T-helper 1 cell treated with Interleukin-12 subunit alpha and Interleukin-12 subunit beta and Interleukin-4 antibody, amounts not matched to agents 30 ng/mL and 1 ng/mL, for 36 hours (primary cell): ENCODE results near the gene UBE2E2. TPM values are rescaled to one million over a fixed set of nuclear protein-coding genes. Genes with fewer than 3 reads are reported as not detected.

ENCODE experiments used
- intact Hi-C: fragments of 100-400 bp; cut with micrococcal nuclease; formaldehyde crosslinking; loops from one replicate; pipeline ENCODE4 v1.15.1; 2024
- total RNA-seq: library from RNA; stranded (reverse); gene quantifications from 2 replicates; pipeline ENCODE4 v1.2.3, GENCODE V29; 2022

Gene UBE2E2
- total RNA-seq, 1 donor from 2014 or later, result 3.9 TPM

- intact Hi-C loops, result no loop called here
Observed at GRCh38 chr3:23508464-23508863, 305.3 kb downstream of the UBE2E2 start.

GRCh38 chr3:23518441-23518840 is 315.3 kb downstream of the UBE2E2 start:
- intact Hi-C loops, result no loop called here

- intact Hi-C loops, result no loop called here
Observed at GRCh38 chr3:23519314-23520208, 316.4 kb downstream of the UBE2E2 start.

- intact Hi-C loops, result no loop called here
Observed at GRCh38 chr3:23527326-23527725, 324.2 kb downstream of the UBE2E2 start.

GRCh38 chr3:23533596-23533995 is 330.5 kb downstream of the UBE2E2 start:
- intact Hi-C loops, result no loop called here

GRCh38 chr3:23533996-23534395 is 330.9 kb downstream of the UBE2E2 start:
- intact Hi-C loops, result no loop called here

- intact Hi-C loops, result no loop called here
Observed at GRCh38 chr3:23537101-23537551, 334.0 kb downstream of the UBE2E2 start.

- intact Hi-C loops, result no loop called here
Observed at GRCh38 chr3:23539185-23539584, 336.1 kb downstream of the UBE2E2 start.

GRCh38 chr3:23540600-23540999 is 337.5 kb downstream of the UBE2E2 start:
- intact Hi-C loops, result no loop called here

- intact Hi-C loops, result no loop called here
Observed at GRCh38 chr3:23542079-23542478, 339.0 kb downstream of the UBE2E2 start.

- intact Hi-C loops, result no loop called here
Observed at GRCh38 chr3:23546181-23546580, 343.1 kb downstream of the UBE2E2 start.

- intact Hi-C loops, result no loop called here
Observed at GRCh38 chr3:23547905-23548650, 345.0 kb downstream of the UBE2E2 start.

GRCh38 chr3:23548706-23549105 is 345.6 kb downstream of the UBE2E2 start:
- intact Hi-C loops, result no loop called here

- intact Hi-C loops, result no loop called here
Observed at GRCh38 chr3:23549148-23549910, 346.2 kb downstream of the UBE2E2 start.

GRCh38 chr3:23550402-23550801 is 347.3 kb downstream of the UBE2E2 start:
- intact Hi-C loops, result no loop called here

GRCh38 chr3:23552506-23552905 is 349.4 kb downstream of the UBE2E2 start:
- intact Hi-C loops, result no loop called here

- intact Hi-C loops, result no loop called here
Observed at GRCh38 chr3:23553353-23553752, 350.2 kb downstream of the UBE2E2 start.

GRCh38 chr3:23565041-23565775 is 362.1 kb downstream of the UBE2E2 start:
- intact Hi-C loops, result no loop called here

GRCh38 chr3:23566499-23566898 is 363.4 kb downstream of the UBE2E2 start:
- intact Hi-C loops, result no loop called here

- intact Hi-C loops, result no loop called here
Observed at GRCh38 chr3:23567917-23568316, 364.8 kb downstream of the UBE2E2 start.

GRCh38 chr3:23573827-23574226 is 370.7 kb downstream of the UBE2E2 start:
- intact Hi-C loops, result no loop called here
